ENCODE data around the gene LTF.

GRCh38 chr3:46490338-46491084, 25.8 kb upstream of the LTF start:
- TF ChIP-seq ZNF23 (CRISPR knock-in tag; IDR thresholded peaks at IDR 0.05) (no peak), THAP12 (CRISPR knock-in tag; IDR thresholded peaks at IDR 0.05) (no peak), PRDM10 (IDR thresholded peaks at IDR 0.05; ENCODE audit: partially characterized antibody) (no peak), FOS (IDR thresholded peaks at IDR 0.05; ENCODE audit: extremely low read depth, insufficient read length) (no peak), ZNF699 (CRISPR knock-in tag; IDR thresholded peaks at IDR 0.05; ENCODE audit: insufficient replicate concordance) (no peak), ZNF124 (CRISPR knock-in tag; IDR thresholded peaks at IDR 0.05) (no peak), ZNF561 (CRISPR knock-in tag; conservative IDR thresholded peaks at IDR 0.05) (no peak), HNRNPK (IDR thresholded peaks at IDR 0.05; ENCODE audit: low read depth, low read length, poor library complexity, severe bottlenecking) (no peak), PTBP1 (IDR thresholded peaks at IDR 0.05; ENCODE audit: low read depth, low read length) (no peak), NR3C1 (CRISPR knock-in tag; IDR thresholded peaks at IDR 0.05) (no peak)

Measured in K562 (cell line).